ENCODE data around the gene VSTM2L. TPM values are rescaled to one million over a fixed set of nuclear protein-coding genes. Genes with fewer than 3 reads are reported as not detected.

The VSTM2L gene
- total and polyA plus RNA-seq, 7 donors = 0.05 to 2.8 (median 0.84) TPM

- 95 to 98% (median 96%) methylated on average over 8 of the region's 8 CpGs for WGBS, 3 donors
- no peak overlapping the region for H3K4me3 ChIP-seq
- no peaks in the 10 kb centered on the region for H3K27me3 ChIP-seq (ENCODE audit: insufficient read depth in 3 of 3, low read length in 2 of 3)
- DNase-seq (no peak), ATAC-seq (no peak)
- no peak overlapping the region for H3K27ac ChIP-seq
- H3K36me3 ChIP-seq (ENCODE audit: insufficient read depth in 1 of 2, low read depth in 1 of 2) = peaks cover 3 to 35% of the 10 kb centered on the region in 2 donors
- intact Hi-C loops (cut with DNase I) = no loop called here
- H3K4me1 ChIP-seq = peaks cover 21% of the 10 kb centered on the region
- no peaks in the 10 kb centered on the region for H3K9me3 ChIP-seq
- no peak for TF ChIP-seq CTCF (IDR thresholded peaks at IDR 0.05)
These were observed 78.6 kb downstream of the VSTM2L start for GRCh38 chr20:37981568-37981967.

- Histone ChIP-seq H3K4me1 (peaks cover 37% of the 10 kb centered on the region), H3K27me3 (ENCODE audit: insufficient read depth in 3 of 3, low read length in 2 of 3) (no peaks in the 10 kb centered on the region), H3K9me3 (no peaks in the 10 kb centered on the region), H3K27ac (no peak overlapping the region), H3K4me3 (no peak overlapping the region), H3K36me3 (ENCODE audit: insufficient read depth in 1 of 2, low read depth in 1 of 2) (peaks cover 3 to 35% of the 10 kb centered on the region in 2 donors)
- 93 to 94% (median 93%) methylated on average over 13 of the region's 13 CpGs for WGBS, 3 donors
- ATAC-seq = no peak
- intact Hi-C loops (cut with DNase I) = no loop called here
- TF ChIP-seq CTCF (IDR thresholded peaks at IDR 0.05) = no peak
- no peak for DNase-seq
These were observed 80.4 kb downstream of the VSTM2L start for GRCh38 chr20:37983286-37983685.

GRCh38 chr20:37984018-37984785 lies 81.3 kb downstream of the VSTM2L start:
- Histone ChIP-seq H3K4me3 (no peak overlapping the region), H3K4me1 (peaks cover 44% of the 10 kb centered on the region), H3K9me3 (no peaks in the 10 kb centered on the region), H3K36me3 (ENCODE audit: insufficient read depth in 1 of 2, low read depth in 1 of 2) (peaks cover 3 to 35% of the 10 kb centered on the region in 2 donors), H3K27me3 (ENCODE audit: insufficient read depth in 3 of 3, low read length in 2 of 3) (no peaks in the 10 kb centered on the region), H3K27ac (peak overlapping the region; percentile 1)
- DNase-seq (peak; percentile 33 to 74), ATAC-seq (peak in 3 of 4 donors; percentile 52 to 64 (median 64))
- intact Hi-C loops (cut with DNase I) = no loop called here
- TF ChIP-seq CTCF (IDR thresholded peaks at IDR 0.05) = no peak
- WGBS, 3 donors = 36 to 51% (median 40%) methylated on average over 14 of the region's 14 CpGs

GRCh38 chr20:37986044-37986858 lies 83.3 kb downstream of the VSTM2L start:
- ATAC-seq (no peak), DNase-seq (no peak)
- 53 to 65% (median 53%) methylated on average over 9 of the region's 9 CpGs for WGBS, 3 donors
- no peak overlapping the region for H3K4me3 ChIP-seq
- no peaks in the 10 kb centered on the region for H3K27me3 ChIP-seq (ENCODE audit: insufficient read depth in 3 of 3, low read length in 2 of 3)
- intact Hi-C loops (cut with DNase I) = loop anchor here in 1 of 2 donors (5.0 kb wide), 1 partner anchor 209 kb away; no protein-coding TSS in a partner anchor
- peaks cover 65% of the 10 kb centered on the region for H3K4me1 ChIP-seq
- H3K27ac ChIP-seq = peak overlapping the region; percentile 91
- no peaks in the 10 kb centered on the region for H3K9me3 ChIP-seq
- H3K36me3 ChIP-seq (ENCODE audit: insufficient read depth in 1 of 2, low read depth in 1 of 2) = peaks cover 3 to 28% of the 10 kb centered on the region in 2 donors
- no peak for TF ChIP-seq CTCF (IDR thresholded peaks at IDR 0.05)
